Panc1 (cell line): Measurements from ENCODE around the gene CEP131. TPM values are rescaled to one million over a fixed set of nuclear protein-coding genes. Genes with fewer than 3 reads are reported as not detected.

Source experiments
- ATAC-seq: fragments of 200-7000 bp; cut with Tn5 transposase; 2 replicates; pipeline ENCODE4 v1.9.1; 2020; ENCODE audit warnings: mild to moderate bottlenecking, moderate library complexity
- BruUV-seq: library from RNA; stranded (reverse); fragments of 400-500 nt; replicated peaks from 2 replicates; lab custom pipeline; 2021; lab: Mats Ljungman, UMichigan
- CTCF ChIA-PET: fragments of 300-600 bp; sonication (Branson Sonifier 250); formaldehyde crosslinking; loops from one replicate; lab custom pipeline; 2022; ENCODE audit warnings: antibody characterized with exemption; lab: Charles Lee
- POLR2A ChIA-PET: fragments of 300-600 bp; sonication (Branson Sonifier 250); formaldehyde crosslinking; loops from one replicate; lab custom pipeline; 2022; ENCODE audit warnings: antibody characterized with exemption; lab: Charles Lee
- DNase-seq: peaks from one replicate; pipeline ENCODE4 v3.0.0-alpha.2; 2010; ENCODE audit warnings: low read depth, low spot score
- H3K27ac ChIP-seq: 2 replicates; pipeline ENCODE4 v1.5.1; 2011; ENCODE audit warnings: mild to moderate bottlenecking, low read length, inconsistent platforms
- H3K27me3 ChIP-seq: fragments of 200-500 bp; sonication (Bioruptor generic); 2 replicates; pipeline ENCODE4 v1.6.0; 2014; ENCODE audit warnings: low read length, inconsistent platforms; ENCODE audit not compliant: control insufficient read depth, insufficient read depth
- H3K36me3 ChIP-seq: fragments of 200-500 bp; sonication (Bioruptor generic); 2 replicates; pipeline ENCODE4 v1.5.1; 2014; ENCODE audit warnings: inconsistent platforms, mild to moderate bottlenecking, low read length, moderate library complexity; ENCODE audit not compliant: control insufficient read depth, insufficient read depth
- H3K4me1 ChIP-seq: 2 replicates; pipeline ENCODE4 v1.5.1; 2011; ENCODE audit warnings: inconsistent platforms, mild to moderate bottlenecking, low read length, moderate library complexity; ENCODE audit not compliant: control insufficient read depth, insufficient read depth
- H3K4me3 ChIP-seq, 2 experiments: 2 replicates each; pipeline ENCODE4 v1.5.1; 2011 to 2012; ENCODE audit warnings: low read depth in 2 of 2, low read length in 2 of 2, mild to moderate bottlenecking in 2 of 2, inconsistent platforms in 1 of 2, moderate library complexity in 1 of 2
- H3K9me3 ChIP-seq: fragments of 200-500 bp; sonication (Bioruptor generic); 2 replicates; pipeline ENCODE4 v1.5.1; 2014; ENCODE audit warnings: low read depth, mild to moderate bottlenecking, inconsistent platforms, low read length, moderate library complexity; ENCODE audit not compliant: control insufficient read depth, insufficient read depth
- CTCF ChIP-seq: fragments of 450-650 bp; IDR thresholded peaks from 2 replicates; pipeline ENCODE4 v1.5.1; 2017; ENCODE audit warnings: mild to moderate bottlenecking
- POLR2AphosphoS5 ChIP-seq: IDR thresholded peaks from 2 replicates; pipeline ENCODE4 v1.6.1; 2012; ENCODE audit warnings: mild to moderate bottlenecking, low read depth, low read length, moderate library complexity
- SIN3A ChIP-seq: IDR thresholded peaks from 2 replicates; pipeline ENCODE4 v1.6.1; 2012; ENCODE audit warnings: low read depth, mild to moderate bottlenecking, low read length, moderate library complexity, borderline replicate concordance; ENCODE audit not compliant: insufficient read depth
- TCF7L2 ChIP-seq: IDR thresholded peaks from 2 replicates; pipeline ENCODE4 v1.6.1; 2011; ENCODE audit warnings: mild to moderate bottlenecking, low read depth, low read length, inconsistent platforms
- in situ Hi-C: cut with HindIII; loops from 2 replicates; pipeline ENCODE4 v1.10.0; 2016; ENCODE audit warnings: low sequenced_read_pairs, low pct_unique_long_range_greater_than_20kb
- intact Hi-C: fragments of 100-400 bp; cut with micrococcal nuclease; formaldehyde crosslinking; loops from one replicate; pipeline ENCODE4 v1.10.0; 2022; ENCODE audit not compliant: unreplicated experiment
- total RNA-seq: library from RNA; stranded (reverse); gene quantifications from one replicate; pipeline ENCODE4 v1.2.1, GENCODE V29; 2021; ENCODE audit not compliant: unreplicated experiment
- TF ChIP-seq, protein P1 (sequence below), 2 experiments: IDR thresholded peaks; 2 replicates each; pipeline ENCODE4 v1.6.1; 2011 to 2012; ENCODE audit warnings: low read depth in 2 of 2, control low read depth in 1 of 2, low read length in 1 of 2, mild to moderate bottlenecking in 1 of 2, moderate library complexity in 1 of 2; ENCODE audit not compliant: insufficient read depth in 1 of 2

The CEP131 gene
- total RNA-seq, 1 experiment from 2014 or later = 26.0 TPM

DNA sequence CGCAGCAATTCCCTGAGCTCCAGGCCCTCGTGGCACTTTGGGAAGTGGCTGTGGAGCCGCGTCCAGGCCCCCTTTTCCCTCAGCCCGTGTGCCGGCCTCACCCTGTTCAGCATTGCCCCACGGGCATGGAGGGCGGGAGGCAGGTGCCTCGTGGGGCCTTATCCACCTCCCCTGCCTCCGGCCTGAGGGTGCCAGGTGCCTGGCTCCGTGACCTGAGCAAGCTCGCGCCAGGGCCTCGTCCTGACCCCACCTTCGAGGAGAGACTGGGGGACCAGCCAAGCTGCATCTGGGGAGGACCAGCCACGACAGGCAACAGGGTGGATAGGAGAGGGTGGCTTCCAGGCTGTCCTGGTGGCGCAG is 29.7 kb downstream of the CEP131 start:
- ATAC-seq (no peak), DNase-seq (no peak)
- Histone ChIP-seq H3K4me3 (no peak overlapping the region), H3K36me3 (no peaks in the 10 kb centered on the region), H3K9me3 (no peaks in the 10 kb centered on the region), H3K27me3 (no peaks in the 10 kb centered on the region), H3K27ac (no peak overlapping the region), H3K4me1 (no peaks in the 10 kb centered on the region)
- CTCF ChIA-PET = no interaction called here
- POLR2A ChIA-PET = no interaction called here
- in situ Hi-C loops (no loop called here), intact Hi-C loops (no loop called here)
- TF ChIP-seq TCF7L2 (no peak), POLR2AphosphoS5 (no peak), CTCF (no peak), SIN3A (no peak)
- BruUV-seq = no TSS peak

- Histone ChIP-seq H3K27ac (no peak overlapping the region), H3K9me3 (no peaks in the 10 kb centered on the region), H3K27me3 (no peaks in the 10 kb centered on the region), H3K4me3 (no peak overlapping the region), H3K4me1 (no peaks in the 10 kb centered on the region), H3K36me3 (no peaks in the 10 kb centered on the region)
- TF ChIP-seq TCF7L2 = no peak
- no peak for TF ChIP-seq CTCF
- no peak for TF ChIP-seq POLR2AphosphoS5
- TF ChIP-seq, protein P1, sequence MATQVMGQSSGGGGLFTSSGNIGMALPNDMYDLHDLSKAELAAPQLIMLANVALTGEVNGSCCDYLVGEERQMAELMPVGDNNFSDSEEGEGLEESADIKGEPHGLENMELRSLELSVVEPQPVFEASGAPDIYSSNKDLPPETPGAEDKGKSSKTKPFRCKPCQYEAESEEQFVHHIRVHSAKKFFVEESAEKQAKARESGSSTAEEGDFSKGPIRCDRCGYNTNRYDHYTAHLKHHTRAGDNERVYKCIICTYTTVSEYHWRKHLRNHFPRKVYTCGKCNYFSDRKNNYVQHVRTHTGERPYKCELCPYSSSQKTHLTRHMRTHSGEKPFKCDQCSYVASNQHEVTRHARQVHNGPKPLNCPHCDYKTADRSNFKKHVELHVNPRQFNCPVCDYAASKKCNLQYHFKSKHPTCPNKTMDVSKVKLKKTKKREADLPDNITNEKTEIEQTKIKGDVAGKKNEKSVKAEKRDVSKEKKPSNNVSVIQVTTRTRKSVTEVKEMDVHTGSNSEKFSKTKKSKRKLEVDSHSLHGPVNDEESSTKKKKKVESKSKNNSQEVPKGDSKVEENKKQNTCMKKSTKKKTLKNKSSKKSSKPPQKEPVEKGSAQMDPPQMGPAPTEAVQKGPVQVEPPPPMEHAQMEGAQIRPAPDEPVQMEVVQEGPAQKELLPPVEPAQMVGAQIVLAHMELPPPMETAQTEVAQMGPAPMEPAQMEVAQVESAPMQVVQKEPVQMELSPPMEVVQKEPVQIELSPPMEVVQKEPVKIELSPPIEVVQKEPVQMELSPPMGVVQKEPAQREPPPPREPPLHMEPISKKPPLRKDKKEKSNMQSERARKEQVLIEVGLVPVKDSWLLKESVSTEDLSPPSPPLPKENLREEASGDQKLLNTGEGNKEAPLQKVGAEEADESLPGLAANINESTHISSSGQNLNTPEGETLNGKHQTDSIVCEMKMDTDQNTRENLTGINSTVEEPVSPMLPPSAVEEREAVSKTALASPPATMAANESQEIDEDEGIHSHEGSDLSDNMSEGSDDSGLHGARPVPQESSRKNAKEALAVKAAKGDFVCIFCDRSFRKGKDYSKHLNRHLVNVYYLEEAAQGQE (IDR thresholded peaks at IDR 0.05; ENCODE audit: insufficient read depth in 1 of 2, low read depth in 2 of 2, low read length in 1 of 2) = no peak
- no peak for TF ChIP-seq SIN3A
- in situ Hi-C loops = no loop called here
- no TSS peak for BruUV-seq
- no peak for DNase-seq
- intact Hi-C loops = no loop called here
- no peak for ATAC-seq
- POLR2A ChIA-PET = no interaction called here
- CTCF ChIA-PET = interaction anchor here (0.6 kb wide), 1 partner anchor 31 kb away, joined by 3 read pairs; no protein-coding TSS in a partner anchor
These were observed 30.2 kb downstream of the CEP131 start for GRCh38 chr17:81192386-81193050.
